Osteocyte (in vitro differentiated cells): Measurements from ENCODE around the gene THTPA. TPM values are rescaled to one million over a fixed set of nuclear protein-coding genes. Genes with fewer than 3 reads are reported as not detected.

Source experiments
- DNase-seq: peaks from one replicate; pipeline ENCODE4 v3.0.0; 2021; ENCODE audit warnings: mixed read lengths; ENCODE audit not compliant: unreplicated experiment; ENCODE audit errors: extremely low spot score
- H3K27ac Mint-ChIP-seq: one replicate; pipeline ENCODE4 v1.8.0; 2021; ENCODE audit warnings: mild to moderate bottlenecking, mixed read lengths; ENCODE audit not compliant: unreplicated experiment
- H3K27me3 Mint-ChIP-seq: one replicate; pipeline ENCODE4 v1.8.0; 2021; ENCODE audit warnings: mixed read lengths; ENCODE audit not compliant: unreplicated experiment
- H3K36me3 Mint-ChIP-seq: one replicate; pipeline ENCODE4 v1.8.0; 2021; ENCODE audit warnings: mixed read lengths; ENCODE audit not compliant: unreplicated experiment
- H3K4me1 Mint-ChIP-seq: one replicate; pipeline ENCODE4 v1.8.0; 2021; ENCODE audit warnings: mixed read lengths; ENCODE audit not compliant: unreplicated experiment
- H3K4me3 Mint-ChIP-seq: one replicate; pipeline ENCODE4 v1.8.0; 2021; ENCODE audit warnings: mild to moderate bottlenecking, moderate library complexity, mixed read lengths; ENCODE audit not compliant: unreplicated experiment
- H3K9me3 Mint-ChIP-seq: one replicate; pipeline ENCODE4 v1.8.0; 2021; ENCODE audit warnings: mixed read lengths; ENCODE audit not compliant: unreplicated experiment
- CTCF ChIP-seq: fragments of 200-600 bp; sonication (generic); IDR thresholded peaks from 2 replicates; pipeline ENCODE4 v1.5.0; 2021; ENCODE audit warnings: antibody characterized with exemption, mild to moderate bottlenecking, moderate library complexity
- total RNA-seq: library from RNA; stranded (reverse); gene quantifications from 2 replicates; pipeline ENCODE4 v1.2.1, GENCODE V29; 2021

Gene THTPA
- total RNA-seq, 1 donor from 2014 or later: 25.7 TPM

DNA sequence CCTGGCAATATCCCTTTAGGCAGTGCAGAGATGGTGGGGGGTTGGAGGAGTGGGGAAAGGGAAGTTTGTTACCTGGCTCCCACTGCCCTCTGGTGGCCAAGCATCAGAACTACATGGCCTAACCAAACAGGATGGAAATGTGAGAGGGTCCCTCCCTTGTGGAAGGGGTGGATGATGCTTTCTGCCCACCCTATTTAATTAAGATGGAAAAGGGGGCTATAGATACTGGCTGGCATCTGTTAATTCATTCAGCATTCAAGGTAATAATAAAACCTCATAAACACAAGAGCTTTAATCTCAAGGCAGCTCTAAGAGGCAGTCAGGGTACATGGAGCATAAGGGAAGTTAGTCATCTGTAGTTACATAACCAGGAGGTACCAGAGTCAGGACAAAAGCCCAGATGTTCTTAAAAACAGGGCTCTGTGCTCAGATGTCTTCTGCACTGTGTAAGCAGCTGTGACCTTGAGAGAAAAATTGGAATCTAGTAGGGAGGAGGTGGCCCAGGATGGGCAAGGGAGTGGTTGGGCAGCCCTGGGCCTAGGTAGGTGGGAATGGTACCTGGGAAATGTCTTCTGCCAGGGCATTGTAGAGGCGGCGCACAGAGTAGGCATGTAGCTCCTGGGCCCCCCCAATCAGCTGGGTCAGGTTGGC, 6.9 kb downstream of the THTPA start:
- H3K27me3 Mint-ChIP-seq: no peaks in the 10 kb centered on the region
- no peak for DNase-seq
- H3K27ac Mint-ChIP-seq: no peak overlapping the region
- H3K36me3 Mint-ChIP-seq: peaks cover 4% of the 10 kb centered on the region
- H3K4me1 Mint-ChIP-seq: peaks cover 17% of the 10 kb centered on the region
- H3K4me3 Mint-ChIP-seq: no peak overlapping the region
- peak; percentile 90 for TF ChIP-seq CTCF
- no peaks in the 10 kb centered on the region for H3K9me3 Mint-ChIP-seq

- Mint-ChIP-seq H3K27ac (no peak overlapping the region), H3K36me3 (peaks cover 4% of the 10 kb centered on the region), H3K9me3 (no peaks in the 10 kb centered on the region), H3K27me3 (no peaks in the 10 kb centered on the region), H3K4me3 (no peak overlapping the region), H3K4me1 (peaks cover 18% of the 10 kb centered on the region)
- TF ChIP-seq CTCF: no peak
- DNase-seq: no peak
Observed at GRCh38 chr14:23563473-23564180, 7.6 kb downstream of the THTPA start.

DNA sequence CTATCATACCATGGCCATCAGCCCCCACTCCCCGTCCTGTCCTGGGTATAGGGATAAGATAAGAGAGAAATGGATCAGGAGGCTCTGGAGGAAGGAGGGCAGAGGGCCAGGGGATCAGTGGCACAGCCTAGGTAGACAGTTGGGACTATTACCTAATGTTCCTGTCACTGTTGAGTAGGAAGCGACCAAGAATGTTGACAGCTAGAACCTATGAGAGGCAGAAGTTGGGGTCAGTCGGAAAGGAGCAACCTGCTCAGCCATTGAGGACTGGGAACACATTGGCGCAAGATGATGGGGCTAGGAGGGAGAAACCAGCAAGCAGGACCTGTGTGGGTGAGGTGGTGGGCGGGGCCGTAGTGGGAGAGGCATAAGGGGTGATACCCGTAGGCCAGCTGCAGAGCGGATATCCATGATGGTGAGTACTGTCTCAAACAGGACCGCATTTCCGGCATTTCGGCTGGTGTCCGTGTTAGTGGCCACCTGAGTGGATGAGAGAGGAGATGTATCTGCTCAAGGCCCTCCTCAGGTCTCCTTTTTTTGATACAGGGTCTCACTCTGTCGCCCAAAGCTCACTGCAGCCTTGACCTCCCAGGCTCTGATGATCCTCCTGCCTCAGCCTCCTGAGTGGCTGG, 8.2 kb downstream of the THTPA start:
- H3K36me3 Mint-ChIP-seq: peaks cover 4% of the 10 kb centered on the region
- H3K27ac Mint-ChIP-seq: no peak overlapping the region
- no peak overlapping the region for H3K4me3 Mint-ChIP-seq
- H3K27me3 Mint-ChIP-seq: peaks cover under 1% of the 10 kb centered on the region
- TF ChIP-seq CTCF: no peak
- peaks cover 23% of the 10 kb centered on the region for H3K4me1 Mint-ChIP-seq
- no peaks in the 10 kb centered on the region for H3K9me3 Mint-ChIP-seq
- no peak for DNase-seq

- DNase-seq: no peak
- H3K4me3 Mint-ChIP-seq: no peak overlapping the region
- H3K9me3 Mint-ChIP-seq: no peaks in the 10 kb centered on the region
- TF ChIP-seq CTCF: no peak
- peaks cover 23% of the 10 kb centered on the region for H3K4me1 Mint-ChIP-seq
- peaks cover 2% of the 10 kb centered on the region for H3K27me3 Mint-ChIP-seq
- H3K36me3 Mint-ChIP-seq: peaks cover 4% of the 10 kb centered on the region
- H3K27ac Mint-ChIP-seq: no peak overlapping the region
Observed at GRCh38 chr14:23564876-23565275, 8.8 kb downstream of the THTPA start.

DNA sequence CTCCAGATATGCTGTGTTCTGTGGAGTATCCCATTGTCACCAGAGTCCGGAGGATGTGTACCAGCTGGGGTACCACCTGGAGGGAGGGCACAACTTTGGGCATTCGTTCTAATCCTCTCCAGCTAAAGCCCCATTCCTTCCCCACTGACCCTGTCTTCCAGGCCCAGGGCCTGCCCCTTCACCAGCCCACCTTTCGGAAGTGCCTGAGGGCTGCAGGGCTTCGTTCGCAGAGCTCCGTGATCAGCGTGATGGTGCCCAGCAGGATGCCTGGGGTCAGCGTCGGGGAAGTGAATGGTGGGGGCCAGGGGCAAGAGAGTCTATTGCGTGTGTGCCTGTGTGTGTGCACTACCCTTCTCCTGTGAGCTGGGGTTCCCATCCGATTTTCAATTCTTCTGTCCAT, 9.6 kb downstream of the THTPA start:
- H3K4me1 Mint-ChIP-seq: peaks cover 23% of the 10 kb centered on the region
- peaks cover 2% of the 10 kb centered on the region for H3K27me3 Mint-ChIP-seq
- no peak overlapping the region for H3K4me3 Mint-ChIP-seq
- no peaks in the 10 kb centered on the region for H3K9me3 Mint-ChIP-seq
- H3K27ac Mint-ChIP-seq: no peak overlapping the region
- H3K36me3 Mint-ChIP-seq: no peaks in the 10 kb centered on the region
- TF ChIP-seq CTCF: no peak
- no peak for DNase-seq
